Fibroblast of pulmonary artery (primary cell): Measurements from ENCODE around the gene SMIM5.

Experiments used
- DNase-seq: peaks from one replicate; pipeline ENCODE4 v3.0.0-alpha.2; 2010; ENCODE audit warnings: low read depth
- H3K4me3 ChIP-seq: replicated peaks from 2 replicates; pipeline ENCODE4 v1.5.1; 2011; ENCODE audit warnings: low read depth, mild to moderate bottlenecking, control low read depth, low read length, moderate library complexity
- TF ChIP-seq, protein P1 (sequence below): IDR thresholded peaks from 2 replicates; pipeline ENCODE4 v1.5.1; 2011; ENCODE audit warnings: mild to moderate bottlenecking, control low read depth, low read length, inconsistent platforms; ENCODE audit errors: missing control alignments

Gene SMIM5

GRCh38 chr17:75652341-75652740 lies 19.1 kb downstream of the SMIM5 start:
- TF ChIP-seq, protein P1, sequence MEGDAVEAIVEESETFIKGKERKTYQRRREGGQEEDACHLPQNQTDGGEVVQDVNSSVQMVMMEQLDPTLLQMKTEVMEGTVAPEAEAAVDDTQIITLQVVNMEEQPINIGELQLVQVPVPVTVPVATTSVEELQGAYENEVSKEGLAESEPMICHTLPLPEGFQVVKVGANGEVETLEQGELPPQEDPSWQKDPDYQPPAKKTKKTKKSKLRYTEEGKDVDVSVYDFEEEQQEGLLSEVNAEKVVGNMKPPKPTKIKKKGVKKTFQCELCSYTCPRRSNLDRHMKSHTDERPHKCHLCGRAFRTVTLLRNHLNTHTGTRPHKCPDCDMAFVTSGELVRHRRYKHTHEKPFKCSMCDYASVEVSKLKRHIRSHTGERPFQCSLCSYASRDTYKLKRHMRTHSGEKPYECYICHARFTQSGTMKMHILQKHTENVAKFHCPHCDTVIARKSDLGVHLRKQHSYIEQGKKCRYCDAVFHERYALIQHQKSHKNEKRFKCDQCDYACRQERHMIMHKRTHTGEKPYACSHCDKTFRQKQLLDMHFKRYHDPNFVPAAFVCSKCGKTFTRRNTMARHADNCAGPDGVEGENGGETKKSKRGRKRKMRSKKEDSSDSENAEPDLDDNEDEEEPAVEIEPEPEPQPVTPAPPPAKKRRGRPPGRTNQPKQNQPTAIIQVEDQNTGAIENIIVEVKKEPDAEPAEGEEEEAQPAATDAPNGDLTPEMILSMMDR: no peak
- H3K4me3 ChIP-seq: no peak overlapping the region
- DNase-seq: no peak

DNA sequence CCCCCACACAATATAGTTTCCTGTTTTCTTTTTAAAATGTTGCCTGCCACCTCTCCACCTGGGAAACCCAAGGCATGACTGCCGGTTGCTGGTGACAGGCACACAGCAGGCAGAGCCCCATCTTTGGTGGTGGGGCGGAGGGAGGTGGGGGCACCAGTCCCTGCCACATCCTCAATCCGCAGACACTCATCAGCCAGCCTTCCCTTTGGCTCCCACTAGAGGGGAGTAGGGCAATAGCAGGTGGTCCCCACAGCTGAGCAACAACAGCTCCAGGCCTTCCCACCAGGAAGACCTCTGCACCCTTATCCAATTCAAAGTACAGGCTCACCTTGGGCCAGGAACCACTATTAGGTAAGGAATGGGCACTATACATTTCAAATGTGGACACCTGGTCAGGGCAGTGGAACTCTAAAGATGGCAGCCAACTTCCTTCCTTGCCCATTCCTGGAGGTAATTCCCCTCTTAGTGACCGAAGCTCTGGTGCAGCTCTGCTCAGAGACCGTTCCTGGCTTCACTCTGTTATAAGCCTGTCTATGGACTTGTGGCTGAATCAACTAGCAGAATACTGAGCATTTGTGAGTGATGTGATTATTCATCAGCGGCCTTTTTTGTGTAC lies 19.8 kb downstream of the SMIM5 start:
- TF ChIP-seq, protein P1: peak; percentile 81
- H3K4me3 ChIP-seq: no peak overlapping the region
- DNase-seq: peak; percentile 43

- H3K4me3 ChIP-seq: no peak overlapping the region
- TF ChIP-seq, protein P1: peak; percentile 31
- peak; percentile 46 for DNase-seq
These were observed 20.9 kb downstream of the SMIM5 start for GRCh38 chr17:75654176-75654575.

GRCh38 chr17:75658237-75658636 lies 25.0 kb downstream of the SMIM5 start:
- DNase-seq: no peak
- H3K4me3 ChIP-seq: no peak overlapping the region
- TF ChIP-seq, protein P1: no peak

GRCh38 chr17:75661531-75661930 lies 28.3 kb downstream of the SMIM5 start:
- DNase-seq: no peak
- no peak overlapping the region for H3K4me3 ChIP-seq
- TF ChIP-seq, protein P1: no peak

DNA sequence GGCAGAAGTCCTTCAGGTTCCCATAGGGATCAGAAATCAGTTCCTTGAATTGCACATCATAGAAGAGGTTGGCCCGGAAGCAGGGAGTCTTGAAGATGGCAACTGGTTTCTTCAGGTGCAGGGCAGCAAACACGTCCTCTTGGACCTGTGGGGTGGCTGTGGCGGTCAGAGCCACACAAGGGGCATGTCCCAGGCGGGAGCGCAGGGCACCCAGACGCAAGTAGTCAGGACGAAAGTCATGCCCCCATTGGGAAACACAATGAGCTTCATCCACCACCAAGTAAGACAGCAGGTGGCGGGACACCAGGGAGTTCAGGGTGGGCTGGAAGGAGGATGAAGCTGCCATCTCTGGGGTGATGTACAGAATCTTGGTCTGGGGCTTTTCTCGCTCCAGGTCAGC lies 29.3 kb downstream of the SMIM5 start:
- H3K4me3 ChIP-seq: no peak overlapping the region
- no peak for DNase-seq
- TF ChIP-seq, protein P1: no peak

GRCh38 chr17:75664099-75664549 lies 30.9 kb downstream of the SMIM5 start:
- TF ChIP-seq, protein P1: no peak
- H3K4me3 ChIP-seq: no peak overlapping the region
- no peak for DNase-seq
